Fibroblast of lung (primary cell): ENCODE data around the gene CCDC180. TPM values are rescaled to one million over a fixed set of nuclear protein-coding genes. Genes with fewer than 3 reads are reported as not detected.

ENCODE experiments used
- DNase-seq, 2 donors: peaks; one replicate each; pipeline versions ENCODE4 v3.0.0 to v3.0.0-alpha.2; 2010; ENCODE audit warnings: low read depth in 2 of 2
- H2AFZ ChIP-seq: 2 replicates; pipeline ENCODE4 v1.5.1; 2012; ENCODE audit warnings: low read length, control low read depth, inconsistent platforms
- H3K27ac ChIP-seq: 2 replicates; pipeline ENCODE4 v1.5.1; 2011; ENCODE audit warnings: low read length, control low read depth; ENCODE audit not compliant: insufficient read depth
- H3K27me3 ChIP-seq: 2 replicates; pipeline ENCODE4 v1.5.1; 2011; ENCODE audit warnings: mild to moderate bottlenecking, low read length; ENCODE audit not compliant: control insufficient read depth, insufficient read depth
- H3K36me3 ChIP-seq: 2 replicates; pipeline ENCODE4 v1.5.1; 2011; ENCODE audit warnings: low read length; ENCODE audit not compliant: control insufficient read depth, insufficient read depth
- H3K4me1 ChIP-seq: 2 replicates; pipeline ENCODE4 v1.5.1; 2011; ENCODE audit warnings: low read length; ENCODE audit not compliant: control insufficient read depth, insufficient read depth; ENCODE audit errors: extremely low read depth
- H3K4me2 ChIP-seq: 2 replicates; pipeline ENCODE4 v1.5.1; 2011; ENCODE audit warnings: low read length, control low read depth; ENCODE audit not compliant: insufficient read depth; ENCODE audit errors: extremely low read depth
- H3K4me3 ChIP-seq, 4 experiments: fragments of 200-600 bp in 1 of 4; sonication (generic) in 1 of 4; replicated peaks in 1 of 4; 2 replicates each; pipeline ENCODE4 v1.5.1; 2011 to 2016; ENCODE audit warnings: low read length in 4 of 4, low read depth in 3 of 4, mild to moderate bottlenecking in 3 of 4, control low read depth in 2 of 4, inconsistent platforms in 1 of 4, mixed read lengths in 1 of 4; ENCODE audit not compliant: insufficient read depth in 1 of 4; ENCODE audit errors: control extremely low read depth in 1 of 4
- H3K79me2 ChIP-seq: 2 replicates; pipeline ENCODE4 v1.5.1; 2012; ENCODE audit warnings: mild to moderate bottlenecking, low read length, inconsistent platforms; ENCODE audit not compliant: control insufficient read depth, insufficient read depth
- H3K9ac ChIP-seq: 2 replicates; pipeline ENCODE4 v1.5.1; 2011; ENCODE audit warnings: mild to moderate bottlenecking, low read length, control low read depth; ENCODE audit not compliant: insufficient read depth
- H3K9me3 ChIP-seq: 2 replicates; pipeline ENCODE4 v1.5.1; 2012; ENCODE audit warnings: low read depth, low read length; ENCODE audit not compliant: control insufficient read depth, insufficient read depth
- H4K20me1 ChIP-seq: 2 replicates; pipeline ENCODE4 v1.5.1; 2011; ENCODE audit warnings: low read length; ENCODE audit not compliant: control insufficient read depth, insufficient read depth; ENCODE audit errors: extremely low read depth
- CTCF ChIP-seq, 2 donors: IDR thresholded peaks in 1 of 2; conservative IDR thresholded peaks in 1 of 2; 1 replicate in 1 of 2; 2 replicates in 1 of 2; pipeline ENCODE4 v1.5.1; 2011 to 2012; ENCODE audit warnings: low read length in 2 of 2, control low read depth in 1 of 2, inconsistent platforms in 1 of 2, low read depth in 1 of 2, mild to moderate bottlenecking in 1 of 2
- EZH2 ChIP-seq: IDR thresholded peaks from 2 replicates; pipeline ENCODE4 v1.5.1; 2012; ENCODE audit warnings: low read length, control low read depth, mild to moderate bottlenecking; ENCODE audit errors: missing control alignments
- polyA plus RNA-seq, 2 donors: library from polyadenylated mRNA; depleted of rRNA in 1 of 2; stranded (reverse) in 1 of 2; unstranded in 1 of 2; fragments of >200 nt; gene quantifications; 2 replicates each; pipeline ENCODE4 v1.2.1, GENCODE V29; 2011 to 2012; ENCODE audit warnings: missing spikeins in 1 of 2
- total RNA-seq: library from RNA; depleted of rRNA; stranded (reverse); fragments of >200 nt; gene quantifications from 2 replicates; pipeline ENCODE4 v1.2.1, GENCODE V29; 2014

The CCDC180 gene
- total and polyA plus RNA-seq, 2 donors (not counting 1 experiment from before 2014, with no cell fraction given) = 0.73 to 2.5 TPM

- Histone ChIP-seq H3K79me2 (no peaks in the 10 kb centered on the region), H3K9ac (no peak overlapping the region), H3K27ac (no peak overlapping the region), H3K4me2 (no peak overlapping the region), H3K9me3 (no peaks in the 10 kb centered on the region), H4K20me1 (no peaks in the 10 kb centered on the region), H3K4me1 (no peaks in the 10 kb centered on the region), H2AFZ (no peak overlapping the region), H3K4me3 (no peak overlapping the region), H3K36me3 (no peaks in the 10 kb centered on the region), H3K27me3 (no peaks in the 10 kb centered on the region)
- TF ChIP-seq CTCF (conservative IDR thresholded peaks at IDR 0.05 in 1 of 2, IDR thresholded peaks at IDR 0.05 in 1 of 2; ENCODE audit: low read depth in 1 of 2, low read length in 2 of 2) (no peak), EZH2 (no peak)
- no peak for DNase-seq
Observed at GRCh38 chr9:97272072-97272471, 35.4 kb upstream of the CCDC180 start.

GRCh38 chr9:97276310-97276852, 31.1 kb upstream of the CCDC180 start:
- no peaks in the 10 kb centered on the region for H3K9me3 ChIP-seq
- TF ChIP-seq CTCF (conservative IDR thresholded peaks at IDR 0.05 in 1 of 2, IDR thresholded peaks at IDR 0.05 in 1 of 2; ENCODE audit: low read depth in 1 of 2, low read length in 2 of 2) (no peak), EZH2 (no peak)
- no peak for DNase-seq
- H2AFZ ChIP-seq = no peak overlapping the region
- no peaks in the 10 kb centered on the region for H3K36me3 ChIP-seq
- no peaks in the 10 kb centered on the region for H3K27me3 ChIP-seq
- H3K9ac ChIP-seq = no peak overlapping the region
- H3K79me2 ChIP-seq = no peaks in the 10 kb centered on the region
- H3K27ac ChIP-seq = no peak overlapping the region
- H3K4me3 ChIP-seq = no peak overlapping the region
- H3K4me1 ChIP-seq = no peaks in the 10 kb centered on the region
- H4K20me1 ChIP-seq = no peaks in the 10 kb centered on the region
- H3K4me2 ChIP-seq = no peak overlapping the region

- H3K4me1 ChIP-seq = no peaks in the 10 kb centered on the region
- DNase-seq = no peak
- H3K9me3 ChIP-seq = no peaks in the 10 kb centered on the region
- no peak overlapping the region for H3K27ac ChIP-seq
- H3K79me2 ChIP-seq = no peaks in the 10 kb centered on the region
- TF ChIP-seq EZH2 (no peak), CTCF (conservative IDR thresholded peaks at IDR 0.05 in 1 of 2, IDR thresholded peaks at IDR 0.05 in 1 of 2; ENCODE audit: low read depth in 1 of 2, low read length in 2 of 2) (no peak)
- H3K27me3 ChIP-seq = no peaks in the 10 kb centered on the region
- no peak overlapping the region for H2AFZ ChIP-seq
- H3K4me2 ChIP-seq = no peak overlapping the region
- no peak overlapping the region for H3K9ac ChIP-seq
- no peaks in the 10 kb centered on the region for H3K36me3 ChIP-seq
- no peak overlapping the region for H3K4me3 ChIP-seq
- H4K20me1 ChIP-seq = no peaks in the 10 kb centered on the region
Observed at GRCh38 chr9:97277953-97278352, 29.5 kb upstream of the CCDC180 start.
